GM18526 (cell line): ENCODE data around the gene FAM83F.

ENCODE experiments used
- POLR2A ChIP-seq: IDR thresholded peaks from 3 replicates; pipeline ENCODE4 v1.6.1; 2011; ENCODE audit not compliant: insufficient read length; ENCODE audit errors: extremely low read depth

Gene FAM83F

GRCh38 chr22:40000171-40000570 is 5.4 kb downstream of the FAM83F start:
- no peak for TF ChIP-seq POLR2A

- TF ChIP-seq POLR2A: no peak
Observed at GRCh38 chr22:40001106-40001505, 6.4 kb downstream of the FAM83F start.

GRCh38 chr22:40001800-40002577 is 7.2 kb downstream of the FAM83F start:
- no peak for TF ChIP-seq POLR2A

GRCh38 chr22:40002935-40003715 is 8.4 kb downstream of the FAM83F start:
- no peak for TF ChIP-seq POLR2A

- no peak for TF ChIP-seq POLR2A
Observed at GRCh38 chr22:40004836-40005235, 10.1 kb downstream of the FAM83F start.

GRCh38 chr22:40006641-40007040 is 11.9 kb downstream of the FAM83F start:
- no peak for TF ChIP-seq POLR2A

- TF ChIP-seq POLR2A: no peak
Observed at GRCh38 chr22:40007853-40008710, 13.3 kb downstream of the FAM83F start.

- TF ChIP-seq POLR2A: no peak
Observed at GRCh38 chr22:40008726-40009291, 14.1 kb downstream of the FAM83F start.

GRCh38 chr22:40009292-40009774 is 14.6 kb downstream of the FAM83F start:
- no peak for TF ChIP-seq POLR2A

- no peak for TF ChIP-seq POLR2A
Observed at GRCh38 chr22:40009951-40010671, 15.4 kb downstream of the FAM83F start.

- TF ChIP-seq POLR2A: no peak
Observed at GRCh38 chr22:40010746-40011145, 16.0 kb downstream of the FAM83F start.

GRCh38 chr22:40014667-40015248 is 20.0 kb downstream of the FAM83F start:
- no peak for TF ChIP-seq POLR2A

- no peak for TF ChIP-seq POLR2A
Observed at GRCh38 chr22:40015358-40015976, 20.7 kb downstream of the FAM83F start.
